IMR-90 (cell line): Measurements from ENCODE around the gene GHR. TPM values are rescaled to one million over a fixed set of nuclear protein-coding genes. Genes with fewer than 3 reads are reported as not detected.

Experiments used
- ATAC-seq: fragments of 200-7000 bp; cut with Tn5 transposase; 2 replicates; pipeline ENCODE4 v1.9.1; 2020; ENCODE audit warnings: low read depth, mild to moderate bottlenecking, moderate library complexity
- BruUV-seq: library from RNA; stranded (reverse); fragments of 400-500 nt; replicated peaks from 2 replicates; lab custom pipeline; 2021; lab: Mats Ljungman, UMichigan
- CTCF ChIA-PET: fragments of 300-600 bp; formaldehyde crosslinking; extraction: SDS; loops from one replicate; lab custom pipeline; 2021; ENCODE audit warnings: antibody characterized with exemption; lab: Yijun Ruan, JAX
- POLR2A ChIA-PET: fragments of 300-600 bp; sonication (Branson Sonifier 250); formaldehyde crosslinking; loops from one replicate; lab custom pipeline; 2022; ENCODE audit warnings: antibody characterized with exemption; ENCODE audit not compliant: unreplicated experiment; lab: Charles Lee
- DNase-seq: peaks from one replicate; pipeline ENCODE4 v3.0.0; 2013
- H2AFZ ChIP-seq: replicated peaks from 2 replicates; pipeline ENCODE3; 2013; ENCODE audit warnings: low read length, mild to moderate bottlenecking; ENCODE audit not compliant: poor library complexity
- H2AK5ac ChIP-seq: 2 replicates; pipeline ENCODE4 v1.6.1; 2013; ENCODE audit warnings: low read depth, low read length, inconsistent platforms
- H2AK9ac ChIP-seq: replicated peaks from 2 replicates; pipeline ENCODE3; 2013; ENCODE audit warnings: mild to moderate bottlenecking, low read depth, low read length, moderate library complexity; ENCODE audit not compliant: poor library complexity
- H2BK120ac ChIP-seq: 2 replicates; pipeline ENCODE4 v1.6.1; 2013; ENCODE audit warnings: low read depth, low read length, inconsistent platforms
- H2BK15ac ChIP-seq: 3 replicates; pipeline ENCODE4 v1.6.1; 2013; ENCODE audit warnings: low read depth, low read length, inconsistent platforms
- H2BK20ac ChIP-seq: 2 replicates; pipeline ENCODE4 v1.6.1; 2013; ENCODE audit warnings: low read depth, mild to moderate bottlenecking, inconsistent platforms, low read length, moderate library complexity
- H2BK5ac ChIP-seq: 2 replicates; pipeline ENCODE4 v1.6.1; 2013; ENCODE audit warnings: mild to moderate bottlenecking, low read depth, low read length, inconsistent platforms; ENCODE audit not compliant: poor library complexity, severe bottlenecking
- H3K14ac ChIP-seq: replicated peaks from 2 replicates; pipeline ENCODE4 v1.6.1; 2013; ENCODE audit warnings: low read depth, low read length, inconsistent platforms
- H3K18ac ChIP-seq: 2 replicates; pipeline ENCODE4 v1.6.1; 2013; ENCODE audit warnings: low read depth, low read length, control low read depth
- H3K23ac ChIP-seq: 2 replicates; pipeline ENCODE4 v1.6.1; 2013; ENCODE audit warnings: low read depth, low read length, inconsistent platforms
- H3K27ac ChIP-seq: 2 replicates; pipeline ENCODE4 v1.5.1; 2013; ENCODE audit warnings: mild to moderate bottlenecking, control low read depth, low read length; ENCODE audit not compliant: insufficient read depth
- H3K27me3 ChIP-seq: 2 replicates; pipeline ENCODE4 v1.6.1; 2013; ENCODE audit warnings: low read length; ENCODE audit not compliant: control insufficient read depth, insufficient read depth
- H3K36me3 ChIP-seq: 2 replicates; pipeline ENCODE4 v1.6.1; 2013; ENCODE audit warnings: low read length, mixed read lengths; ENCODE audit not compliant: control insufficient read depth, insufficient read depth
- H3K4ac ChIP-seq: 2 replicates; pipeline ENCODE4 v1.6.1; 2013; ENCODE audit warnings: low read depth, low read length, inconsistent platforms
- H3K4me1 ChIP-seq: 2 replicates; pipeline ENCODE4 v1.6.1; 2013; ENCODE audit warnings: low read length, mixed read lengths; ENCODE audit not compliant: control insufficient read depth, insufficient read depth
- H3K4me2 ChIP-seq: 2 replicates; pipeline ENCODE4 v1.6.1; 2013; ENCODE audit warnings: low read depth, mild to moderate bottlenecking, control low read depth, low read length, moderate library complexity
- H3K4me3 ChIP-seq: 2 replicates; pipeline ENCODE4 v1.5.1; 2013; ENCODE audit warnings: low read depth, mild to moderate bottlenecking, control low read depth, low read length, moderate library complexity; ENCODE audit not compliant: insufficient read depth
- H3K56ac ChIP-seq: 2 replicates; pipeline ENCODE4 v1.6.1; 2013; ENCODE audit warnings: low read length, inconsistent platforms; ENCODE audit not compliant: insufficient read depth; ENCODE audit errors: extremely low read depth
- H3K79me1 ChIP-seq, 2 experiments: 2 replicates each; pipeline ENCODE4 v1.6.1; 2013; ENCODE audit warnings: low read length in 2 of 2, inconsistent platforms in 1 of 2, low read depth in 1 of 2
- H3K9ac ChIP-seq: 2 replicates; pipeline ENCODE4 v1.6.1; 2013; ENCODE audit warnings: low read depth, low read length, control low read depth
- H3K9me1 ChIP-seq: 2 replicates; pipeline ENCODE4 v1.6.1; 2013; ENCODE audit warnings: low read length, inconsistent platforms; ENCODE audit not compliant: insufficient read depth
- H3K9me3 ChIP-seq: 2 replicates; pipeline ENCODE4 v1.6.1; 2013; ENCODE audit warnings: low read length; ENCODE audit not compliant: control insufficient read depth, insufficient read depth
- H4K20me1 ChIP-seq: 2 replicates; pipeline ENCODE4 v1.6.1; 2013; ENCODE audit warnings: low read length, inconsistent platforms; ENCODE audit not compliant: insufficient read depth
- H4K5ac ChIP-seq: 2 replicates; pipeline ENCODE4 v1.6.1; 2013; ENCODE audit warnings: mild to moderate bottlenecking, low read depth, low read length, control low read depth
- H4K8ac ChIP-seq, 2 experiments: 2 replicates each; pipeline ENCODE4 v1.6.1; 2013; ENCODE audit warnings: low read depth in 2 of 2, low read length in 2 of 2, control low read depth in 1 of 2, inconsistent platforms in 1 of 2
- H4K91ac ChIP-seq: 2 replicates; pipeline ENCODE4 v1.6.1; 2013; ENCODE audit warnings: low read depth, low read length, inconsistent platforms; ENCODE audit not compliant: insufficient read depth
- BHLHE40 ChIP-seq: fragments of 150-350 bp; IDR thresholded peaks from 2 replicates; pipeline ENCODE4 v1.6.1; 2016; ENCODE audit warnings: mild to moderate bottlenecking, low read depth, low read length
- CEBPB ChIP-seq: IDR thresholded peaks from 2 replicates; pipeline ENCODE4 v1.6.1; 2012; ENCODE audit warnings: low read depth, low read length, improper control_type of control experiment
- CHD1 ChIP-seq: IDR thresholded peaks from 2 replicates; pipeline ENCODE4 v1.6.1; 2012; ENCODE audit warnings: low read depth, low read length, improper control_type of control experiment
- ELK1 ChIP-seq: fragments of 150-350 bp; IDR thresholded peaks from 2 replicates; pipeline ENCODE4 v1.6.1; 2016; ENCODE audit warnings: low read depth, mild to moderate bottlenecking, low read length, moderate library complexity, borderline replicate concordance
- FOS ChIP-seq: fragments of 150-350 bp; IDR thresholded peaks from 2 replicates; pipeline ENCODE4 v1.6.1; 2016; ENCODE audit warnings: low read depth, low read length
- MAFK ChIP-seq: IDR thresholded peaks from 2 replicates; pipeline ENCODE4 v1.6.1; 2012; ENCODE audit warnings: low read depth, low read length, improper control_type of control experiment
- MAZ ChIP-seq: IDR thresholded peaks from 2 replicates; pipeline ENCODE4 v1.6.1; 2012; ENCODE audit warnings: low read depth, mild to moderate bottlenecking, low read length, improper control_type of control experiment, moderate library complexity, borderline replicate concordance
- MXI1 ChIP-seq: IDR thresholded peaks from 2 replicates; pipeline ENCODE4 v1.6.1; 2012; ENCODE audit warnings: low read depth, mild to moderate bottlenecking, low read length, moderate library complexity, borderline replicate concordance
- NFE2L2 ChIP-seq: fragments of 150-350 bp; IDR thresholded peaks from 2 replicates; pipeline ENCODE4 v1.6.1; 2016; ENCODE audit warnings: low read depth, mild to moderate bottlenecking, low read length
- POLR2A ChIP-seq: IDR thresholded peaks from 2 replicates; pipeline ENCODE4 v1.6.1; 2012; ENCODE audit warnings: mild to moderate bottlenecking, low read depth, low read length
- RAD21 ChIP-seq: IDR thresholded peaks from 2 replicates; pipeline ENCODE4 v1.6.1; 2012; ENCODE audit warnings: low read length, improper control_type of control experiment
- RCOR1 ChIP-seq: IDR thresholded peaks from 2 replicates; pipeline ENCODE4 v1.6.1; 2012; ENCODE audit warnings: mild to moderate bottlenecking, low read length, improper control_type of control experiment; ENCODE audit not compliant: insufficient replicate concordance
- RFX5 ChIP-seq: IDR thresholded peaks from 2 replicates; pipeline ENCODE4 v1.8.0; 2012; ENCODE audit warnings: low read depth, mild to moderate bottlenecking, low read length, moderate library complexity
- SMC3 ChIP-seq: fragments of 150-350 bp; IDR thresholded peaks from 2 replicates; pipeline ENCODE4 v1.6.1; 2016; ENCODE audit warnings: low read depth, mild to moderate bottlenecking, antibody characterized with exemption, low read length, moderate library complexity
- USF2 ChIP-seq: fragments of 150-350 bp; IDR thresholded peaks from 2 replicates; pipeline ENCODE4 v1.6.1; 2017; ENCODE audit warnings: mild to moderate bottlenecking, antibody characterized with exemption, low read length, low read depth
- whole genome bisulfite sequencing, 2 experiments: methylation state at CpG; one replicate each; pipeline versions ENCODE4 v1.1.5 to v1.1.7; 2013; ENCODE audit warnings: missing lambda C conversion rate in 2 of 2; ENCODE audit not compliant: insufficient read length in 1 of 2; ENCODE audit errors: extremely low coverage in 2 of 2; 5-methylcytosine and 5-hydroxymethylcytosine counted together
- dilution Hi-C: fragments of 300-500 bp; cut with HindIII; formaldehyde crosslinking; loops from one replicate; pipeline ENCODE4 v1.14.3; 2018; ENCODE audit warnings: low sequenced_read_pairs; ENCODE audit not compliant: unreplicated experiment
- in situ Hi-C: fragments of 300-500 bp; cut with MboI; formaldehyde crosslinking; loops from 3 replicates; pipeline ENCODE4 v1.14.3; 2019; ENCODE audit warnings: low sequenced_read_pairs, inconsistent platforms, mixed read lengths
- intact Hi-C: fragments of 100-400 bp; cut with micrococcal nuclease; formaldehyde crosslinking; loops from 2 replicates; pipeline ENCODE4 v1.10.0; 2022
- polyA plus RNA-seq, 3 experiments: library from polyadenylated mRNA; depleted of rRNA; stranded (reverse); fragments of >200 nt; gene quantifications; 2 replicates each; pipeline ENCODE4 v1.2.3, GENCODE V29; 2012; ENCODE audit warnings: low replicate concordance in 1 of 3
- total RNA-seq: library from RNA; depleted of rRNA; stranded (reverse); fragments of >200 nt; gene quantifications from 2 replicates; pipeline ENCODE4 v1.2.3, GENCODE V29; 2012
- TF ChIP-seq, protein P1 (sequence below): conservative IDR thresholded peaks from 2 replicates; pipeline ENCODE4 v1.5.1; 2012; ENCODE audit warnings: mild to moderate bottlenecking, low read depth, low read length, improper control_type of control experiment

The GHR gene
- total and polyA plus RNA-seq, 2 of the 4 experiments (the other 2 are of a cell fraction) = 0.36 to 1.1 TPM

DNA sequence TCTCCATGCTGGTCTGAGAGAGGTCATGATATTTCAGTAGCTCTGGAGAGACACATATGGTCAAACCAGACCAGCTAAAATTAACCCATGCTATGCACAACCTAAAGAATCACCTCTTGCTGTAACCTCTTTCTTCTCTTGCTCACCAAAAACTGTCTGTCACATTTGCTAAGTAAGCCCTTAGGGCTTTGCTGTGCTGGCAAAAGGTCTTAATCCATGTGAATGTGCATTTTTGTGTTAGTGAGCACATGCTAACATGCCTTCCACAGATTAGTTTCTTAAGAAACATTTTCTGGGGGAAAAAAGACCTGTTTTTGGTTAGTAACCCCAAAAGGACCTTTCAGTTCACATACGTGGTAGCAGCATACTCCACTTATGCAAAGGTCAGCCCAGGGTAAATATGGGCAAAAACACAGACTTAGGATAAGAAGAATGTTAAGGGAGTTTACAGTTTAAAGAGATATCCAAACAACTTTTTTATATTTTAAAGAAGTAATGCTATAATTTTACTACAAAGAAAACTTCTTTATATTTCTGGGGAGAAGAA is 209.2 kb downstream of the GHR start:
- BruUV-seq = no TSS peak
- no peak overlapping the region for H3K56ac ChIP-seq
- TF ChIP-seq NFE2L2 (no peak), CHD1 (no peak), SMC3 (no peak), RAD21 (no peak), ELK1 (no peak), RCOR1 (no peak), FOS (no peak), MAZ (no peak), POLR2A (no peak), BHLHE40 (no peak), MXI1 (no peak), USF2 (no peak), MAFK (no peak), RFX5 (no peak), CEBPB (no peak)
- TF ChIP-seq, protein P1, sequence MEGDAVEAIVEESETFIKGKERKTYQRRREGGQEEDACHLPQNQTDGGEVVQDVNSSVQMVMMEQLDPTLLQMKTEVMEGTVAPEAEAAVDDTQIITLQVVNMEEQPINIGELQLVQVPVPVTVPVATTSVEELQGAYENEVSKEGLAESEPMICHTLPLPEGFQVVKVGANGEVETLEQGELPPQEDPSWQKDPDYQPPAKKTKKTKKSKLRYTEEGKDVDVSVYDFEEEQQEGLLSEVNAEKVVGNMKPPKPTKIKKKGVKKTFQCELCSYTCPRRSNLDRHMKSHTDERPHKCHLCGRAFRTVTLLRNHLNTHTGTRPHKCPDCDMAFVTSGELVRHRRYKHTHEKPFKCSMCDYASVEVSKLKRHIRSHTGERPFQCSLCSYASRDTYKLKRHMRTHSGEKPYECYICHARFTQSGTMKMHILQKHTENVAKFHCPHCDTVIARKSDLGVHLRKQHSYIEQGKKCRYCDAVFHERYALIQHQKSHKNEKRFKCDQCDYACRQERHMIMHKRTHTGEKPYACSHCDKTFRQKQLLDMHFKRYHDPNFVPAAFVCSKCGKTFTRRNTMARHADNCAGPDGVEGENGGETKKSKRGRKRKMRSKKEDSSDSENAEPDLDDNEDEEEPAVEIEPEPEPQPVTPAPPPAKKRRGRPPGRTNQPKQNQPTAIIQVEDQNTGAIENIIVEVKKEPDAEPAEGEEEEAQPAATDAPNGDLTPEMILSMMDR = no peak
- H3K9me3 ChIP-seq = no peaks in the 10 kb centered on the region
- H2BK20ac ChIP-seq = no peak overlapping the region
- no peak overlapping the region for H3K4me2 ChIP-seq
- ChIA-PET CTCF (interaction anchor here (0.6 kb wide), 1 partner anchor 44 kb away, joined by 3 read pairs; no protein-coding TSS in a partner anchor), POLR2A (no interaction called here)
- no peak overlapping the region for H2BK5ac ChIP-seq
- no peak overlapping the region for H2AK9ac ChIP-seq
- no peak overlapping the region for H4K5ac ChIP-seq
- no peak overlapping the region for H3K23ac ChIP-seq
- H2BK120ac ChIP-seq = no peak overlapping the region
- no peak overlapping the region for H2BK15ac ChIP-seq
- no CpG with 5 or more reads among the region's 1 CpG for WGBS, 2 experiments
- no peaks in the 10 kb centered on the region for H3K9me1 ChIP-seq
- intact Hi-C loops = no loop called here
- H3K18ac ChIP-seq = no peak overlapping the region
- H4K20me1 ChIP-seq = no peaks in the 10 kb centered on the region
- H2AK5ac ChIP-seq = no peak overlapping the region
- H4K91ac ChIP-seq = no peak overlapping the region
- H3K14ac ChIP-seq = no peak overlapping the region
- H2AFZ ChIP-seq = no peak overlapping the region
- dilution Hi-C loops = no loop called here
- H3K4me3 ChIP-seq = no peak overlapping the region
- DNase-seq = no peak
- no peak overlapping the region for H3K27ac ChIP-seq
- H3K9ac ChIP-seq = no peak overlapping the region
- no peak overlapping the region for H3K4ac ChIP-seq
- no peaks in the 10 kb centered on the region for H3K79me1 ChIP-seq
- H3K4me1 ChIP-seq = no peaks in the 10 kb centered on the region
- H3K27me3 ChIP-seq = no peaks in the 10 kb centered on the region
- no peak overlapping the region for H4K8ac ChIP-seq
- ATAC-seq = no peak
- H3K36me3 ChIP-seq = no peaks in the 10 kb centered on the region
- in situ Hi-C loops = no loop called here
